Liver (tissue), 9 donors: ENCODE measurements around the gene CTSH. TPM values are rescaled to one million over a fixed set of nuclear protein-coding genes. Genes with fewer than 3 reads are reported as not detected.

Experiments
- DNase-seq: peaks from one replicate; pipeline ENCODE4 v3.0.0-alpha.2; 2017; ENCODE audit warnings: low spot score
- H3K27ac ChIP-seq, 2 donors: one replicate each; pipeline ENCODE4 v1.7.0; 2013; ENCODE audit warnings: inconsistent platforms in 2 of 2, low read length in 2 of 2, control low read depth in 1 of 2, low read depth in 1 of 2, mild to moderate bottlenecking in 1 of 2
- H3K27me3 ChIP-seq, 4 donors: one replicate each; pipeline versions ENCODE4 v1.6.1 to v1.7.0; 2013; ENCODE audit warnings: low read length in 3 of 4, inconsistent platforms in 1 of 4, mild to moderate bottlenecking in 1 of 4, moderate library complexity in 1 of 4; ENCODE audit not compliant: control insufficient read depth in 4 of 4, insufficient read depth in 4 of 4
- H3K36me3 ChIP-seq, 4 donors: one replicate each; pipeline versions ENCODE4 v1.6.1 to v1.7.0; 2013; ENCODE audit warnings: low read length in 3 of 4, mild to moderate bottlenecking in 3 of 4, low read depth in 1 of 4, moderate library complexity in 1 of 4; ENCODE audit not compliant: control insufficient read depth in 4 of 4, insufficient read depth in 3 of 4
- H3K4me1 ChIP-seq, 4 donors: one replicate each; pipeline versions ENCODE4 v1.6.1 to v1.7.0; 2013; ENCODE audit warnings: low read length in 3 of 4, mild to moderate bottlenecking in 3 of 4, moderate library complexity in 1 of 4; ENCODE audit not compliant: control insufficient read depth in 4 of 4, insufficient read depth in 4 of 4
- H3K4me3 ChIP-seq, 3 donors: one replicate each; pipeline versions ENCODE4 v1.6.1 to v1.7.0; 2013; ENCODE audit warnings: low read length in 3 of 3, control low read depth in 1 of 3, low read depth in 1 of 3, mild to moderate bottlenecking in 1 of 3
- H3K9ac ChIP-seq, 2 donors: one replicate each; pipeline ENCODE4 v1.7.0; 2013; ENCODE audit warnings: low read length in 2 of 2, mild to moderate bottlenecking in 2 of 2, moderate library complexity in 2 of 2, control low read depth in 1 of 2, low read depth in 1 of 2
- H3K9me3 ChIP-seq, 4 donors: one replicate each; pipeline versions ENCODE4 v1.6.1 to v1.7.0; 2013; ENCODE audit warnings: low read length in 3 of 4; ENCODE audit not compliant: control insufficient read depth in 4 of 4
- EGR1 ChIP-seq, 2 donors: IDR thresholded peaks; 2 replicates each; pipeline ENCODE4 v1.6.1; 2016 to 2018; ENCODE audit warnings: antibody characterized with exemption in 2 of 2, low read depth in 2 of 2
- FOXA1 ChIP-seq: IDR thresholded peaks from 2 replicates; pipeline ENCODE4 v1.6.1; 2016; ENCODE audit warnings: antibody characterized with exemption
- GABPA ChIP-seq, 2 donors: IDR thresholded peaks in 1 of 2; conservative IDR thresholded peaks in 1 of 2; 2 replicates each; pipeline ENCODE4 v1.6.1; 2016; ENCODE audit warnings: antibody characterized with exemption in 2 of 2, mild to moderate bottlenecking in 1 of 2, moderate library complexity in 1 of 2
- HNF4G ChIP-seq: IDR thresholded peaks from 2 replicates; pipeline ENCODE4 v1.6.1; 2016; ENCODE audit warnings: antibody characterized with exemption
- JUND ChIP-seq, 2 donors: IDR thresholded peaks; 2 replicates each; pipeline ENCODE4 v1.6.1; 2016; ENCODE audit warnings: antibody characterized with exemption in 2 of 2
- NR2F2 ChIP-seq: IDR thresholded peaks from 2 replicates; pipeline ENCODE4 v1.6.1; 2016; ENCODE audit warnings: antibody characterized with exemption
- RAD21 ChIP-seq, 2 donors: IDR thresholded peaks; 2 replicates each; pipeline ENCODE4 v1.6.1; 2016; ENCODE audit warnings: antibody characterized with exemption in 2 of 2, mild to moderate bottlenecking in 2 of 2
- RXRA ChIP-seq, 2 donors: IDR thresholded peaks; 2 replicates each; pipeline ENCODE4 v1.6.1; 2017 to 2018; ENCODE audit warnings: antibody characterized with exemption in 2 of 2, mild to moderate bottlenecking in 1 of 2
- SP1 ChIP-seq: IDR thresholded peaks from 2 replicates; pipeline ENCODE4 v1.6.1; 2018; ENCODE audit warnings: antibody characterized with exemption, mild to moderate bottlenecking
- YY1 ChIP-seq: IDR thresholded peaks from 2 replicates; pipeline ENCODE4 v1.6.1; 2016; ENCODE audit warnings: antibody characterized with exemption, mild to moderate bottlenecking
- WGBS: extraction: QIAGEN DNeasy Blood & Tissue Kit; methylation state at CpG from one replicate; pipeline ENCODE4 v1.1.7; 2013; 5-methylcytosine and 5-hydroxymethylcytosine counted together
- polyA plus RNA-seq, 2 donors: library from polyadenylated mRNA; stranded (reverse) in 1 of 2; unstranded in 1 of 2; fragments of 200-250 nt in 1 of 2; fragments of >200 nt in 1 of 2; fragmentation: Nextera tagmentation in 1 of 2; extraction: Ambion mirVana in 1 of 2; gene quantifications; one replicate each; pipeline versions ENCODE4 v1.2.1 to v1.2.3, GENCODE V29; 2013 to 2015
- total RNA-seq, 2 donors: library from RNA; depleted of rRNA; stranded (reverse); fragments of >200 nt; gene quantifications; one replicate each; pipeline ENCODE4 v1.2.3, GENCODE V29; 2014
- TF ChIP-seq, protein P1 (sequence below): IDR thresholded peaks from 2 replicates; pipeline ENCODE4 v1.6.1; 2016; ENCODE audit warnings: antibody characterized with exemption
- TF ChIP-seq, protein P2 (sequence below): fragments of 150-350 bp; IDR thresholded peaks from 2 replicates; pipeline ENCODE4 v1.5.1; 2017; ENCODE audit warnings: improper control_type of control experiment, low read depth, low read length; ENCODE audit not compliant: missing input control
- TF ChIP-seq, protein P3 (sequence below): IDR thresholded peaks from 2 replicates; pipeline ENCODE4 v1.6.1; 2016; ENCODE audit warnings: antibody characterized with exemption
- TF ChIP-seq, protein P4 (sequence below): IDR thresholded peaks from 2 replicates; pipeline ENCODE4 v1.6.1; 2016; ENCODE audit warnings: antibody characterized with exemption, mild to moderate bottlenecking
- donor health status: healthy.
- donor health status: healthy.
- donor health status: healthy.
- donor health status: healthy.
- donor health status: healthy.

CTSH gene
- total and polyA plus RNA-seq, 4 donors, result 46.3 to 162 (median 95.8) TPM

DNA sequence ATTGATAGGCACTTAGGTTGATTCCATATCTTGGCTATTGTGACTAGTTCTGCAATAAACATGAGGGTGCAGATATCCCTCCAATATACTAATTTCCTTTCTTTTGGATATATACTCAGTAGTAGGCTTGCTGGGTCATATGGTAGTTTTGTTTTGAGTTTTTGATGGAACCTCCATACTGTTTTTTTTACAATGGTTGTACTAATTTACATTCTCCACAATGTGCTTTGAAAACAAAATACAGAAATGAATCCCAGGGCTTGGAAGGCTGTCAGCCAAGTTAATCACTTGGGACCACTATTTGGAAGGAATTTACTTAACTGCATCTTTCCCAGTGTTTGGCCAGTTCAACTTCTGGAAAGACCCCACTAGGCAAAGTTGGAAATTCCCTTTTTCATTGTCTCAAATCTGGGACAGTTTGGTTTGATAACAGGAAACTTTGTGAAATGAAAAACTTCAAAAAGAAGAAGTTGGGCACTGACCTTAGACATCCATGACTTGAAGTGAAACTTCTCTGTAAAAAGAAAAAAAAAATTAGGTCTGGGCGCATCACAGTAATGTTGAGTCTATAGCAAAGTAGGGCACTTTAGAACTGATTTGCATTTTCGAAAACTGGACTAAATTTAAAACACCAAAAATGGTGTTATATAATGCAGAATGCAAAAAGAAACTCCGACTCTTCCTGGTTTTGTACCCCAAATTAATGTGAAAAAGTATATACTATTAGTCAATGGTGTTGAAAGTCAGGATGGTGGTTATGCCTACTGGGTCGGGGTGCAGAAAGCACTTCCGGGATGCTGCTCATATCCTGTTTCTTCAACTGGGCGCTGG lies 6.0 kb downstream of the CTSH start:
- TF ChIP-seq GABPA (IDR thresholded peaks at IDR 0.05 in 1 of 2, conservative IDR thresholded peaks at IDR 0.05 in 1 of 2) (no peak), EGR1 (IDR thresholded peaks at IDR 0.05; ENCODE audit: low read depth in 2 of 2) (no peak), NR2F2 (no peak), FOXA1 (no peak), RXRA (IDR thresholded peaks at IDR 0.05) (no peak), SP1 (no peak)
- TF ChIP-seq, protein P1, sequence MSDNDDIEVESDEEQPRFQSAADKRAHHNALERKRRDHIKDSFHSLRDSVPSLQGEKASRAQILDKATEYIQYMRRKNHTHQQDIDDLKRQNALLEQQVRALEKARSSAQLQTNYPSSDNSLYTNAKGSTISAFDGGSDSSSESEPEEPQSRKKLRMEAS, result no peak
- no peaks in the 10 kb centered on the region for H3K27me3 ChIP-seq
- H3K27ac ChIP-seq, result no peak overlapping the region
- H3K9me3 ChIP-seq, result no peaks in the 10 kb centered on the region
- no peak overlapping the region for H3K9ac ChIP-seq
- WGBS, result 80% methylated on average over 6 of the region's 6 CpGs
- peaks cover 3 to 18% (median 12%) of the 10 kb centered on the region in 4 donors for H3K36me3 ChIP-seq
- no peak overlapping the region for H3K4me3 ChIP-seq
- peaks cover 4 to 21% (median 12%) of the 10 kb centered on the region in 4 donors for H3K4me1 ChIP-seq
- DNase-seq, result no peak

DNA sequence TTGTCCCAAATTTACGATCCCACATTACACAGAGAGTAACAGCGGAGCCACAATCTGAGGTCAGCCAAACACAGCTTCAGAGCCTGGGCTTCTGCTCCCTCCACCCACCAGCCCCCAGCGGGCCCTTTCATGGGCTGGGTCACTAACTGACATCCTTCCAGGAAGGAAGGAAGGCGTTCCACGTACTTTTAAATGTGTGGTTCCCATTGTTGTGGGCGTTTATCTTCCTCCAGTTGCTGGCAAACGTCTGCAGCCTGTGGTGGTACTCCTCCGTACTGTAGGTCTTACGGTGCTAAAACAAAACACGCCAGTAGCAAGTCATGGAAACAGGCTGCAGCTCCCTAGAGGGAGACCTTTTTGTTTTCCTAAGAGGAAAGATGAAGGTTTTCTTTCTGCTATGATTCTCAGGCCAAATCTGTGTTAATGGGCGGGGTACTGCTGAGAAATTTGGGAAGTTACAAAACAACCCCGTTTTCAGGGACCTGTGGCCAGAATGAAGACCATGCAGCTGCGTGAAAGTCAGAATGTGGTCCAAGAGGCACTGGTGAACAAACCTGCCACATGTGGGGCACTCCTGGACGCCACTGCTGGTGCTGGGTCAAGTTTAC lies 7.6 kb downstream of the CTSH start:
- no peak overlapping the region for H3K9ac ChIP-seq
- no peak for DNase-seq
- H3K27me3 ChIP-seq, result no peaks in the 10 kb centered on the region
- WGBS, result 73% methylated on average over 14 of the region's 14 CpGs
- no peak overlapping the region for H3K27ac ChIP-seq
- H3K36me3 ChIP-seq, result peaks cover 3 to 18% (median 12%) of the 10 kb centered on the region in 4 donors
- TF ChIP-seq, protein P2, sequence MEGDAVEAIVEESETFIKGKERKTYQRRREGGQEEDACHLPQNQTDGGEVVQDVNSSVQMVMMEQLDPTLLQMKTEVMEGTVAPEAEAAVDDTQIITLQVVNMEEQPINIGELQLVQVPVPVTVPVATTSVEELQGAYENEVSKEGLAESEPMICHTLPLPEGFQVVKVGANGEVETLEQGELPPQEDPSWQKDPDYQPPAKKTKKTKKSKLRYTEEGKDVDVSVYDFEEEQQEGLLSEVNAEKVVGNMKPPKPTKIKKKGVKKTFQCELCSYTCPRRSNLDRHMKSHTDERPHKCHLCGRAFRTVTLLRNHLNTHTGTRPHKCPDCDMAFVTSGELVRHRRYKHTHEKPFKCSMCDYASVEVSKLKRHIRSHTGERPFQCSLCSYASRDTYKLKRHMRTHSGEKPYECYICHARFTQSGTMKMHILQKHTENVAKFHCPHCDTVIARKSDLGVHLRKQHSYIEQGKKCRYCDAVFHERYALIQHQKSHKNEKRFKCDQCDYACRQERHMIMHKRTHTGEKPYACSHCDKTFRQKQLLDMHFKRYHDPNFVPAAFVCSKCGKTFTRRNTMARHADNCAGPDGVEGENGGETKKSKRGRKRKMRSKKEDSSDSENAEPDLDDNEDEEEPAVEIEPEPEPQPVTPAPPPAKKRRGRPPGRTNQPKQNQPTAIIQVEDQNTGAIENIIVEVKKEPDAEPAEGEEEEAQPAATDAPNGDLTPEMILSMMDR, result no peak
- TF ChIP-seq SP1, result peak; percentile 41
- TF ChIP-seq HNF4G, result no peak
- TF ChIP-seq NR2F2, result peak; percentile 84
- no peak overlapping the region for H3K4me3 ChIP-seq
- no peaks in the 10 kb centered on the region for H3K9me3 ChIP-seq
- H3K4me1 ChIP-seq, result peaks cover 8 to 22% (median 19%) of the 10 kb centered on the region in 4 donors

DNA sequence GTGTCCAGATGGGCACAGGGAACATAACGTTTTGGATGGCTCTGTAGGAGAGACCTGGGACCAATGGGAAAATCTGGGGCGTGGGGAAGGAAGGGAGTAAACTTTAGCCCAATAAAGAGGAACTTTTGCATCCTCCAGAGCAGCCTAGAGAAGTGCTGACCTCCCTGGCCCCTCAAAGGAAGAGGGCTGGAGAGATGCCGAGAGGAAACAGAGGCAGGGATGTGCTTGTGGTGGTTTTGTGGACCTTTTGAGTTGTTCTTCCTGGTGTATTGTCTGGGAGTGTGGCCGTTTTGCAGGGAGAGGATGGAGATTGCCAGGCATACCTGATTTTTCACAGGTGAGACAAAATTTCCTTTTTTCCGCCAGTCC lies 10.2 kb downstream of the CTSH start:
- no peak overlapping the region for H3K4me3 ChIP-seq
- no peaks in the 10 kb centered on the region for H3K27me3 ChIP-seq
- no peak overlapping the region for H3K27ac ChIP-seq
- H3K36me3 ChIP-seq, result peaks cover 3 to 25% (median 15%) of the 10 kb centered on the region in 4 donors
- H3K9ac ChIP-seq, result no peak overlapping the region
- 77% methylated on average over 5 of the region's 5 CpGs for WGBS
- DNase-seq, result no peak
- no peaks in the 10 kb centered on the region for H3K9me3 ChIP-seq
- peaks cover 10 to 30% (median 21%) of the 10 kb centered on the region in 4 donors for H3K4me1 ChIP-seq
- TF ChIP-seq RAD21 (IDR thresholded peaks at IDR 0.05) (no peak), SP1 (no peak), JUND (IDR thresholded peaks at IDR 0.05) (no peak), HNF4G (no peak), FOXA1 (no peak), YY1 (no peak), GABPA (IDR thresholded peaks at IDR 0.05 in 1 of 2, conservative IDR thresholded peaks at IDR 0.05 in 1 of 2) (no peak), EGR1 (IDR thresholded peaks at IDR 0.05; ENCODE audit: low read depth in 2 of 2) (no peak)
- TF ChIP-seq, protein P1, result no peak
- TF ChIP-seq, protein P3, sequence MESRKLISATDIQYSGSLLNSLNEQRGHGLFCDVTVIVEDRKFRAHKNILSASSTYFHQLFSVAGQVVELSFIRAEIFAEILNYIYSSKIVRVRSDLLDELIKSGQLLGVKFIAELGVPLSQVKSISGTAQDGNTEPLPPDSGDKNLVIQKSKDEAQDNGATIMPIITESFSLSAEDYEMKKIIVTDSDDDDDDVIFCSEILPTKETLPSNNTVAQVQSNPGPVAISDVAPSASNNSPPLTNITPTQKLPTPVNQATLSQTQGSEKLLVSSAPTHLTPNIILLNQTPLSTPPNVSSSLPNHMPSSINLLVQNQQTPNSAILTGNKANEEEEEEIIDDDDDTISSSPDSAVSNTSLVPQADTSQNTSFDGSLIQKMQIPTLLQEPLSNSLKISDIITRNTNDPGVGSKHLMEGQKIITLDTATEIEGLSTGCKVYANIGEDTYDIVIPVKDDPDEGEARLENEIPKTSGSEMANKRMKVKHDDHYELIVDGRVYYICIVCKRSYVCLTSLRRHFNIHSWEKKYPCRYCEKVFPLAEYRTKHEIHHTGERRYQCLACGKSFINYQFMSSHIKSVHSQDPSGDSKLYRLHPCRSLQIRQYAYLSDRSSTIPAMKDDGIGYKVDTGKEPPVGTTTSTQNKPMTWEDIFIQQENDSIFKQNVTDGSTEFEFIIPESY, result no peak
- TF ChIP-seq, protein P2, result no peak
- TF ChIP-seq, protein P4, sequence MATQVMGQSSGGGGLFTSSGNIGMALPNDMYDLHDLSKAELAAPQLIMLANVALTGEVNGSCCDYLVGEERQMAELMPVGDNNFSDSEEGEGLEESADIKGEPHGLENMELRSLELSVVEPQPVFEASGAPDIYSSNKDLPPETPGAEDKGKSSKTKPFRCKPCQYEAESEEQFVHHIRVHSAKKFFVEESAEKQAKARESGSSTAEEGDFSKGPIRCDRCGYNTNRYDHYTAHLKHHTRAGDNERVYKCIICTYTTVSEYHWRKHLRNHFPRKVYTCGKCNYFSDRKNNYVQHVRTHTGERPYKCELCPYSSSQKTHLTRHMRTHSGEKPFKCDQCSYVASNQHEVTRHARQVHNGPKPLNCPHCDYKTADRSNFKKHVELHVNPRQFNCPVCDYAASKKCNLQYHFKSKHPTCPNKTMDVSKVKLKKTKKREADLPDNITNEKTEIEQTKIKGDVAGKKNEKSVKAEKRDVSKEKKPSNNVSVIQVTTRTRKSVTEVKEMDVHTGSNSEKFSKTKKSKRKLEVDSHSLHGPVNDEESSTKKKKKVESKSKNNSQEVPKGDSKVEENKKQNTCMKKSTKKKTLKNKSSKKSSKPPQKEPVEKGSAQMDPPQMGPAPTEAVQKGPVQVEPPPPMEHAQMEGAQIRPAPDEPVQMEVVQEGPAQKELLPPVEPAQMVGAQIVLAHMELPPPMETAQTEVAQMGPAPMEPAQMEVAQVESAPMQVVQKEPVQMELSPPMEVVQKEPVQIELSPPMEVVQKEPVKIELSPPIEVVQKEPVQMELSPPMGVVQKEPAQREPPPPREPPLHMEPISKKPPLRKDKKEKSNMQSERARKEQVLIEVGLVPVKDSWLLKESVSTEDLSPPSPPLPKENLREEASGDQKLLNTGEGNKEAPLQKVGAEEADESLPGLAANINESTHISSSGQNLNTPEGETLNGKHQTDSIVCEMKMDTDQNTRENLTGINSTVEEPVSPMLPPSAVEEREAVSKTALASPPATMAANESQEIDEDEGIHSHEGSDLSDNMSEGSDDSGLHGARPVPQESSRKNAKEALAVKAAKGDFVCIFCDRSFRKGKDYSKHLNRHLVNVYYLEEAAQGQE, result no peak
